Spleen (tissue), 7 donors: ENCODE measurements around the gene CGNL1.

Source experiments
- POLR2AphosphoS5 ChIP-seq, 3 donors: sonication (generic); formaldehyde crosslinking; IDR thresholded peaks; one replicate each; pipeline ENCODE4 v1.5.1; 2017; ENCODE audit warnings: antibody characterized with exemption in 3 of 3
- TF ChIP-seq, protein P1 (sequence below), 11 experiments: fragments of 200-600 bp in 7 of 11; fragments of 450-650 bp in 4 of 11; sonication (generic) in 4 of 11; IDR thresholded peaks in 8 of 11; conservative IDR thresholded peaks in 3 of 11; 1 replicate in 7 of 11; 2 replicates in 4 of 11; pipeline versions ENCODE4 v1.4.0 to v1.8.0; 2016 to 2021; ENCODE audit warnings: antibody characterized with exemption in 11 of 11, inconsistent platforms in 4 of 11, mild to moderate bottlenecking in 1 of 11
- donor health status: DM: no; HTN: no; CAD: no; lungs with moderate emphysema.
- donor health status: DM: no; HTN: no; CAD: no.
- donor health status: DM: no; HTN: no; CAD: no.

DNA sequence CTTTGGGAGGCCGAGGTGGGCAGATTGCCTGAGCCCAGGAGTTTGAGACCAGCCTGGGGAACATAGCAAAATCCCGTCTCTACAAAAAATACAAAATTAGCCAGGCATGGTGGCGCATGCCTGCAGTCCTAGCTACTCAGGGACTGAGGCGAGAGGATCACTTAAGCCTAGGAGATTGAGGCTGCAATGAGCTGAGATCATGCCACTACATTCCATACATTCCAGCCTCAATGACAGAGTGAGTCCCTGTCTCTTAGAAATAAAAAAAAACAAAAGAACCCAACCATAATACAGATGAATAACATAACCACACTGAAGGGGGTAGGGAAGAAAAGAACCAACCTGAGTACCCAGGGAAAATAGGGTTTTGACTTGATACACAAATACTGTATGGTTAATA, 19.7 kb upstream of the CGNL1 start:
- TF ChIP-seq, protein P1, sequence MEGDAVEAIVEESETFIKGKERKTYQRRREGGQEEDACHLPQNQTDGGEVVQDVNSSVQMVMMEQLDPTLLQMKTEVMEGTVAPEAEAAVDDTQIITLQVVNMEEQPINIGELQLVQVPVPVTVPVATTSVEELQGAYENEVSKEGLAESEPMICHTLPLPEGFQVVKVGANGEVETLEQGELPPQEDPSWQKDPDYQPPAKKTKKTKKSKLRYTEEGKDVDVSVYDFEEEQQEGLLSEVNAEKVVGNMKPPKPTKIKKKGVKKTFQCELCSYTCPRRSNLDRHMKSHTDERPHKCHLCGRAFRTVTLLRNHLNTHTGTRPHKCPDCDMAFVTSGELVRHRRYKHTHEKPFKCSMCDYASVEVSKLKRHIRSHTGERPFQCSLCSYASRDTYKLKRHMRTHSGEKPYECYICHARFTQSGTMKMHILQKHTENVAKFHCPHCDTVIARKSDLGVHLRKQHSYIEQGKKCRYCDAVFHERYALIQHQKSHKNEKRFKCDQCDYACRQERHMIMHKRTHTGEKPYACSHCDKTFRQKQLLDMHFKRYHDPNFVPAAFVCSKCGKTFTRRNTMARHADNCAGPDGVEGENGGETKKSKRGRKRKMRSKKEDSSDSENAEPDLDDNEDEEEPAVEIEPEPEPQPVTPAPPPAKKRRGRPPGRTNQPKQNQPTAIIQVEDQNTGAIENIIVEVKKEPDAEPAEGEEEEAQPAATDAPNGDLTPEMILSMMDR (IDR thresholded peaks at IDR 0.05 in 8 of 11, conservative IDR thresholded peaks at IDR 0.05 in 3 of 11), result no peak
- no peak for TF ChIP-seq POLR2AphosphoS5 (IDR thresholded peaks at IDR 0.05)
